Ovary (tissue), 9 donors: Measurements from ENCODE around the gene XRCC3. TPM values are rescaled to one million over a fixed set of nuclear protein-coding genes. Genes with fewer than 3 reads are reported as not detected.
A peak's percentile ranks its signal among the peaks of the same experiment; 100 is the strongest.

Experiments
- DNase-seq, 5 donors: peaks; one replicate each; pipeline ENCODE4 v3.0.0-alpha.2; 2019 to 2020
- H3K27ac ChIP-seq, 2 donors: fragments of 200-600 bp; one replicate each; pipeline versions ENCODE4 v1.5.1 to v1.8.0; 2019 to 2022
- H3K27me3 ChIP-seq: fragments of 200-600 bp; one replicate; pipeline ENCODE4 v1.8.0; 2022
- H3K36me3 ChIP-seq: fragments of 200-600 bp; sonication (generic); one replicate; pipeline ENCODE4 v1.5.1; 2019
- H3K4me1 ChIP-seq: one replicate; pipeline ENCODE4 v1.8.1; 2013; ENCODE audit warnings: mild to moderate bottlenecking, moderate library complexity; ENCODE audit not compliant: insufficient read depth
- H3K4me3 ChIP-seq: fragments of 200-600 bp; sonication (generic); one replicate; pipeline ENCODE4 v1.5.1; 2017
- H3K9me3 ChIP-seq, 2 donors: fragments of 200-600 bp in 1 of 2; sonication (generic) in 1 of 2; one replicate each; pipeline versions ENCODE4 v1.5.1 to v1.8.1; 2013 to 2019; ENCODE audit warnings: mild to moderate bottlenecking in 1 of 2, moderate library complexity in 1 of 2
- EP300 ChIP-seq: sonication (generic); formaldehyde crosslinking; IDR thresholded peaks from one replicate; pipeline ENCODE4 v1.6.1; 2017; ENCODE audit warnings: antibody characterized with exemption
- POLR2A ChIP-seq: fragments of 450-650 bp; IDR thresholded peaks from one replicate; pipeline ENCODE4 v1.6.1; 2017; ENCODE audit warnings: antibody characterized with exemption, mild to moderate bottlenecking, moderate library complexity
- WGBS, 3 donors: extraction: QIAGEN DNeasy Blood & Tissue Kit in 1 of 3; methylation state at CpG; one replicate each; pipeline versions ENCODE4 v1.1.5 to v1.1.7; 2013 to 2017; 5-methylcytosine and 5-hydroxymethylcytosine counted together
- intact Hi-C, 4 donors: fragments of 100-400 bp; cut with DNase I; formaldehyde crosslinking; loops; one replicate each; pipeline versions ENCODE4 v1.11.0 to v1.15.1; 2022 to 2023
- polyA plus RNA-seq, 2 donors: library from polyadenylated mRNA; stranded (reverse); fragments of 200-250 nt in 1 of 2; fragments of 350-450 nt in 1 of 2; fragmentation: Illumina TruSeq in 1 of 2; extraction: RNeasy Lipid Tissue Mini Kit (QIAGEN cat#74804) in 1 of 2; gene quantifications; one replicate each; pipeline ENCODE4 v1.2.3, GENCODE V29; 2013 to 2014
- total RNA-seq, 7 donors: library from RNA; depleted of rRNA in 2 of 7; stranded (reverse); fragments of >200 nt in 2 of 7; fragmentation: NEBNext Ultra II Directional in 3 of 7; extraction: Animal tissue kit (Norgen Biotek cat#: 25700) in 3 of 7; gene quantifications; one replicate each; pipeline versions ENCODE4 v1.1.0 to v1.2.4, GENCODE V29; 2016 to 2023
- TF ChIP-seq, protein P1 (sequence below), 3 donors: fragments of 450-650 bp in 2 of 3; fragments of 200-600 bp in 1 of 3; IDR thresholded peaks; one replicate each; pipeline versions ENCODE4 v1.5.1 to v1.8.0; 2016 to 2022; ENCODE audit warnings: antibody characterized with exemption in 3 of 3, mild to moderate bottlenecking in 1 of 3
- donor health status: DM: no; HTN: no; CAD: no; lungs with moderate emphysema.
- donor health status: DM: no; HTN: no; CAD: no.
- donor health status: Bipolar disorder and iron deficiency.
- donor health status: DM: yes; HTN: yes; CAD: no.
- donor health status: DM: no; HTN: no; CAD: no.
- donor health status: DM: yes; HTN: yes; CAD: no.

XRCC3 gene
- total and polyA plus RNA-seq, 9 donors: 1.4 to 8.5 (median 3.7) TPM

DNA sequence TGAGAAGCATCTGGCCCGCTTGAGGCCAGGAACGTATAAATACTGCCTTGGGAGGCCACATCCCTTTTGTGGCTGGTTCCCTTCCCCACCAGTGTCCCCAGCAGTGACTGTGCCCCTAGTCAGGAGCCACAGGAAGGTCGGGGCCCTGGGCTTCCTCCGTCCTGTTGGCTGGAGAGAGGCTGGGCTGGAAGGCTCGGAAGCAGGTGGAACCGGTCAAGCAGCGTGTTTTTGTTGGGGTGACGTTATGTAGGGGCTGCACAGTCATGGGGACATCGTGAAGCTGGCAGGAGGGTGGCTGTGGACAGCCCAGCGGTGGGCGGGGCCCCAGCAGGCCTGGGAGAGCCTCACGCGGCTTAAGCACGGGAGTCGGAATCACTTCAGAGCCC lies 10.1 kb downstream of the XRCC3 start:
- no peaks in the 10 kb centered on the region for H3K9me3 ChIP-seq
- H3K27ac ChIP-seq: peak overlapping the region in 1 of 2 donors; percentile 65
- 31 to 56% (median 43%) methylated on average over 15 of the region's 15 CpGs for WGBS, 3 donors
- peak; percentile 64 to 78 (median 75) for DNase-seq
- H3K4me1 ChIP-seq: peaks cover 14% of the 10 kb centered on the region
- no peak for TF ChIP-seq EP300
- TF ChIP-seq, protein P1, sequence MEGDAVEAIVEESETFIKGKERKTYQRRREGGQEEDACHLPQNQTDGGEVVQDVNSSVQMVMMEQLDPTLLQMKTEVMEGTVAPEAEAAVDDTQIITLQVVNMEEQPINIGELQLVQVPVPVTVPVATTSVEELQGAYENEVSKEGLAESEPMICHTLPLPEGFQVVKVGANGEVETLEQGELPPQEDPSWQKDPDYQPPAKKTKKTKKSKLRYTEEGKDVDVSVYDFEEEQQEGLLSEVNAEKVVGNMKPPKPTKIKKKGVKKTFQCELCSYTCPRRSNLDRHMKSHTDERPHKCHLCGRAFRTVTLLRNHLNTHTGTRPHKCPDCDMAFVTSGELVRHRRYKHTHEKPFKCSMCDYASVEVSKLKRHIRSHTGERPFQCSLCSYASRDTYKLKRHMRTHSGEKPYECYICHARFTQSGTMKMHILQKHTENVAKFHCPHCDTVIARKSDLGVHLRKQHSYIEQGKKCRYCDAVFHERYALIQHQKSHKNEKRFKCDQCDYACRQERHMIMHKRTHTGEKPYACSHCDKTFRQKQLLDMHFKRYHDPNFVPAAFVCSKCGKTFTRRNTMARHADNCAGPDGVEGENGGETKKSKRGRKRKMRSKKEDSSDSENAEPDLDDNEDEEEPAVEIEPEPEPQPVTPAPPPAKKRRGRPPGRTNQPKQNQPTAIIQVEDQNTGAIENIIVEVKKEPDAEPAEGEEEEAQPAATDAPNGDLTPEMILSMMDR (IDR thresholded peaks at IDR 0.05): no peak
- no peak for TF ChIP-seq POLR2A
- no peaks in the 10 kb centered on the region for H3K27me3 ChIP-seq
- H3K4me3 ChIP-seq: no peak overlapping the region
- intact Hi-C loops: no loop called here
- H3K36me3 ChIP-seq: no peaks in the 10 kb centered on the region

- no peak for TF ChIP-seq EP300
- TF ChIP-seq POLR2A: no peak
- TF ChIP-seq, protein P1 (IDR thresholded peaks at IDR 0.05): no peak
- Histone ChIP-seq H3K27ac (peak overlapping the region in 1 of 2 donors; percentile 65), H3K4me1 (peaks cover 14% of the 10 kb centered on the region), H3K36me3 (no peaks in the 10 kb centered on the region), H3K4me3 (no peak overlapping the region), H3K27me3 (no peaks in the 10 kb centered on the region), H3K9me3 (no peaks in the 10 kb centered on the region)
- DNase-seq: no peak
- WGBS, 3 donors: 40 to 67% (median 59%) methylated on average over 13 of the region's 13 CpGs
- intact Hi-C loops: no loop called here
Observed at GRCh38 chr14:103704708-103705107, 10.5 kb downstream of the XRCC3 start.

- DNase-seq: no peak
- Histone ChIP-seq H3K4me3 (no peak overlapping the region), H3K27ac (peak overlapping the region in 1 of 2 donors; percentile 65), H3K9me3 (no peaks in the 10 kb centered on the region), H3K4me1 (peaks cover 14% of the 10 kb centered on the region), H3K27me3 (no peaks in the 10 kb centered on the region), H3K36me3 (no peaks in the 10 kb centered on the region)
- intact Hi-C loops: no loop called here
- WGBS, 3 donors: 60 to 68% (median 66%) methylated on average over 24 of the region's 24 CpGs
- TF ChIP-seq POLR2A (no peak), EP300 (no peak)
- TF ChIP-seq, protein P1 (IDR thresholded peaks at IDR 0.05): no peak
Observed at GRCh38 chr14:103703433-103704385, 11.5 kb downstream of the XRCC3 start.

- H3K4me3 ChIP-seq: no peak overlapping the region
- no peaks in the 10 kb centered on the region for H3K9me3 ChIP-seq
- 82 to 87% (median 86%) methylated on average over 29 of the region's 29 CpGs for WGBS, 3 donors
- no peak for TF ChIP-seq POLR2A
- no peak for TF ChIP-seq EP300
- TF ChIP-seq, protein P1 (IDR thresholded peaks at IDR 0.05): no peak
- intact Hi-C loops: no loop called here
- DNase-seq: peak in 1 of 5 donors; percentile 33
- H3K4me1 ChIP-seq: peaks cover 19% of the 10 kb centered on the region
- no peak overlapping the region for H3K27ac ChIP-seq
- no peaks in the 10 kb centered on the region for H3K27me3 ChIP-seq
- H3K36me3 ChIP-seq: no peaks in the 10 kb centered on the region
Observed at GRCh38 chr14:103702497-103703432, 12.5 kb downstream of the XRCC3 start.
